GM21360 (cell line): ENCODE measurements around the gene AQR.
"Not testable (repeated sequence)": the region's sequence is repeated elsewhere in the genome, so short reads cannot be mapped to it uniquely, and the experiment has no call there.

Source experiments
- ATAC-seq: cut with Tn5 transposase; IDR thresholded peaks from one replicate; pipeline ENCODE4 v1.9.1; 2021; ENCODE audit warnings: mild to moderate bottlenecking, moderate library complexity; ENCODE audit not compliant: unreplicated experiment

Gene AQR

DNA sequence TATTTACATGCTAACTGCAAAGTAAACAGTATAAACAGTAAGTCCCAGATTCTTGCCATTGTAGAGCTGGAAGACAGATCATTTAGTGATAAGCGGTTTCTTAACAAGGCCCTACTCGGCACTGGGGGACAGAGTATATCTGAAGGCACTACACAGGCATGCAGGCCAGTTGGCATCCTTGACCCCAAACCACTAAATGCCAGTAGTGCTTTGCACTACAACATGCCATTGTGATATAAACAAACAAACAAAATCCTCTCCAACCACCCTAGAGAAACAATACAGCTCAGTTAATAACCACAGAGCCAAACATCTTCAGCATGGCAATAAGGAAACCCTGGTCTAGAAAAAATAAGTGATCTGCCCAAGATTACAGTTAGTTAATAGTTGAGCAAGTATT lies 5.3 kb downstream of the AQR start:
- ATAC-seq = no peak

DNA sequence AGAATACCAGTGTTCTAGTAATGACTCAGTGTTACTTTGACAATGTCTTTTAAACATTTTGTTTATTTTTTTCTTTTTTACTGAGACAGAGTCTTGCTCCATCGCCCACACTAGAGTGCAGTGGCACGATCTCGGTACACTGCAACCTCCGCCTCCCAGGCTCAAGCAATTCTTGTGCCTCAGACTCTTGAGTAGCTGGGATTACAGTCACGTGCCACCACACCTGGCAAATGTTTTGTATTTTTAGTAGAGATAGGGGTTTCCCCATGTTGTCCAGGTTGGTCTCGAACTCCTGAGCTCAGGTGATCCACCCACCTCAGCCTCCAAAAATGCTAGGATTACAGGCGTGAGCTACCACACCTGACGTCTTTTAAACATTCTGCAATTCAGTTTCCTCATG lies 15.7 kb downstream of the AQR start:
- no peak for ATAC-seq

DNA sequence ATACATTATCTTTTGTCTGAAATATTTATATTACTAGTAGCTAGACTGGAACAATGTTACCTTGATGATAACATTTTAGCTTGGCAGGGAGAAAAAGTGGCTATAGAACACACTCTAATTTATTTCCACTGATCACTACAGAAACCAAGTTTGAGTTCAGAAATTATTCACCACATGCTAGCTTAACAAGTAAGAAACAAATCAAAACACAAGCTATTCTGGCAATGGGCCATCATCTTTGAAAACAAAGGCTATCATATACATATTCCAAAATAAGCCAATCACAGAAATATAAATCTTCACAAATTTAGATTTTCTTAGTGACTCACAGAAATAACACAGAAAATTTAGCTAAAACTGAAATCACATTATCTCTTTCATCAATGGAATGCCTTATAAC lies 17.1 kb downstream of the AQR start:
- ATAC-seq = no peak

DNA sequence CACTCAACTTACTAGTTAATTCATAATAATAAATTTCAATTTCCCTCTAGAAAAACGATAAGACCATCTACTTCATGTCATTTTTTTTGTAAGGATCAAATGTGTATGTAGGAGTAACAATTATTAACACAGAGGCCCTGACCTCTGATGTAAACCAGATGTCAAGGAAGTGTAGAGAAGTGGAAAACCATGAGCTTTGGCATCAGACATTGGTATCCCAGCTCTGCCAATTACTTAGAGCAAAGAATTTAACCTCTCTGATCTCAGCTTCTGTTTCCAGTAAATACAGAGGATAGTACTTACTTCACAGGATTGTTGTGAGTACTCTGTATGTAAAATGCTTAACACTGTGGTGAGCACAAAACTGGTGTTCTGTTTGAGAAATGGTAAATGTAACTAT lies 17.5 kb downstream of the AQR start:
- ATAC-seq = no peak

DNA sequence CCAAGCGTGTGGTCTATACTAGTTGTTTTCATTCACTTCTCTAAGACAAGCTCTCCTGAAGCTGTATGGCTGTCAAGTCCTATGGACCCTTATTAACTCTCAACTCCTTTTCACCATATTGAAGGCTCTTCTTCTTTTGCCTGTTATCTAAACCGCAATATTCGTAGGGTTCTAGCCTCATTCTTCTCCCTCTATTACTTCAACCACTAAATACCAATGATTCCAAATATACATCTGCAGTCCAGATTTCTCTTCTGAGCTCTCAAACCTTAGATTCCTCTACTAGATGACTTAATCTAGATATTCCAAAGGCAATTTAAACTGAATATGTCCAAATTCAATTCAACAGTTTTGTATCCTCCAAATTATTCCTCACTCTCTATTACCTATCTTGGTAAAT lies 24.6 kb downstream of the AQR start:
- no peak for ATAC-seq

DNA sequence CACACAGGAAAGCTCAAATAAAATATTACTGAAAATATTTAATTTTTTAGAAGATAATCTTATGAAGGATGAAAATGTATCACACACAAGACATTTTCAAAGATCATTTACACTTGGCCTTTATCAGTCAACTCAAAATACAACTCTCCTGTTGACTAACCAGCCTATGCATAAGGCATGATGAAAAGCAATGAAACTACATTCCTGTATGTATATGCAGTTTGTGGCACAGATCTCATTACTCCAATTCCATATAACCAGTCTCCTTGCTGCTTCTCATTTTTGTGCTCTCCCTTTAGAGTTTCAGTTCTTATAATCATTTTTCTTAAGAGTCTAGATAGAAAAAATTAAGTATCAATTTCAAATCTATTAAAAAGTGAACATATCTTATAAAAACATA lies 25.8 kb downstream of the AQR start:
- no peak for ATAC-seq

DNA sequence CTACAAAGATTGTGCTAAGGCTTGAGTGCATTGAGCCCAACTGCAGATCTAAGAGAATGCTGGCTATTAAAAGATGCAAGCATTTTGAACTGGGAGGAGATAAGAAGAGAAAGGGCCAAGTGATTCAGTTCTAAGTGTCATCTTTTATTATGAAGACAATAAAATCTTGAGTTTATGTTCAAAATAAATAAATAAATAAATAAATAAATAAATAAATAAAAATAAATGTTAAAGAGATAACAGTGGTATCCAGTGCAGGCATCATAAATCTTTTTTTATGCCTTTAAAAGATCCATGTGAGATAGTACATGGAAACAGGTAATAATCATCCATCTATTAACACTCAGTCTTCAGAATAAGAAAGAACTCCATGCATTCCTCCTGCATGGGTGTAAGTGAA lies 26.3 kb downstream of the AQR start:
- not testable (repeated sequence) for ATAC-seq

DNA sequence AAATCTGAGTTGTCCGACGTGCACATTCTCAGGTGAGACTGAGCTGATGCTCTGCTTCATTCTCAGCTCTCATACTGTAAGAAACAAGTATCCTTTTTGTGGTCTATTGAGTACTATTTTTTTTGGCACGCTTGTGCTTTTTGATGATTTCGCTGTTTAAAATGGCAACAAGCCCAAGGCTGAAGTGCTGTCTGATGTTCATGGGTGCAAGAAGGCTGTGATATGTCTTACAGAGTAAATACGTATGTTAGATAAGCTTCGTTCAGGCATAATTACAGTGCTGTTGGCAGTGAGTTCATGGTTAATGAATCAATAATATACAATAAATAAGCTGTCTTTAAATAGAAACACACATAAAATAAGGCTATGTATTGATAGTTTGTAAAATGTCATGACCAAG lies 27.2 kb downstream of the AQR start:
- ATAC-seq = no peak

DNA sequence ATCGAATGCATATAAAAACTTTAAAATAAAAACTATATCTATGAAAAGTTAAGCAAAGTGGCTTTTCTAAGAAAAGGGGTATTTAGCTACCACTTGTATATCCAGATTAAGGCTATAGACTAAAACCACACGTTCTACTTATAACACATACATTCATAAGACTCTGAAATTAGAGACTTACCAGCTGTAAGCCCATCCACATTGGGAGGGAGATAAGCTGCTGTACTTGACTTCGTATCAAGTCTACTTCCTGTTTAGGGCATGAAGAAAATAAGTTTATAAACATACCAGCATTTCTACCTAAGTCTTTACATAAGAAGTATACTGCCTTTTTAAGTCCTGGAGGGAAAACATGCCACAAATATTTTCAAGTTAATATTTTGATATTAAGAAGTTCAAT lies 27.7 kb downstream of the AQR start:
- ATAC-seq = no peak

DNA sequence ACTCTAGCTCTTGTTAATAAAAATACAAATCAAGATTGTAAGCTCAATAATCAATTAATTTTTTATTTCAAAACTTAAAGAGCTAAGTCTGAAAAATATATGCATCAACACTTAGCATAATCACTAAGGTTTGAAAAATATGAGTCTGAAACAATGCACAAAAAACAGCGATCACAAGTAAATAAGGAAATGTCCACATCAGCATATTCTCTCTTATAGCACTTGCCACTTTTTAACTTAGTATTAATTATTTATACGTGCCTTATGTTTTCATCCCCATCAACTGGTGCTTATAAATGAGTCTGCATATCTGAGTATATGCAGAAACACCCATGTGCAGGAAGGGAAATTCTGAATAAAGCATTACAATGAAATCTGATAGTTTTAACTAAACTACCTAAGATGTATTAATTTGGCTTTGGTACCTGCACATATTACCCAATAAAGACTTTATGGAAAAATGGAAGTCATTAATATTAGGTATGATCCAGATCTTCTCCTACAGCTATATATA lies 28.3 kb downstream of the AQR start:
- no peak for ATAC-seq

DNA sequence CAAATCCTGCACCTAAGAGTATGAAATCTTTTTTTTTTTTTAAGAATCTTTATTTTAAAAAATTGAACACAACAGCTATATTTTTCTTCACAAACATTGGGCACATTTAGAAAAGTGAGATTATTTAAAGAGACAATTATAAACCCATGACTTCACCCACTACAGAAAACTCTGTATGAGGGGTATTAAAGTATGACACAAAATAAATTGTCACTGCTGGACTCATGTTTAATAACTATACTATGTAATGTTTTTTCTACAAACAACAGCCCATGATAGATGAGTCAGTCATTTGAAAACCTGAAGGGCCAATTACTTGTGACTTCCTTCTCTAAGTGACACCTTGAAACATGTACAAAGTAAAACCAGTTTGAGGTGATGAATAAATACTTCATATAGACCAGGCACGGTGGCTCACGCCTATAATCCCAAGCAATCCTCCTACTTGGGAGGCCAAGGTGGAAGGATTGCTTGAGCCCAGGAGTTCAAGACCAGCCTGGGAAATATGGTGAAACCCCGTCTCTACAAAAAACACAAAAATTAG lies 36.0 kb downstream of the AQR start:
- ATAC-seq = no peak

DNA sequence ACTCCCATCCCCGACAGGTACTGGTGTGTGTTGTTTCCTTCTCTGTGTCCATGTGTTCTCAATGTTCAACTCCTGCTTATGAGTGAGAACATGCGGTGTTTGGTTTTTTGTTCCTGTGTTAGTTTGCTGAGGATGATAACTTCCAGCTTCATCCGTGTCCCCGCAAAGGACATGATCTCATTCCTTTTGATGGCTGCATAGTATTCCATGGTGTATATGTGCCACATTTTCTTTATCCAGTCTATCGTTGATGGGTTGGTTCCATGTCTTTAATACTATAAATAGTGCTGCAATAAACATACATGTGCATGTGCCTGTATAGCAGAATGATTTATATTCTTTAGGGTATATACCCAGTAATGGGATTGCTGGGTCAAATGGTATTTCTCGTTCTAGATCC lies 41.2 kb downstream of the AQR start:
- ATAC-seq = not testable (repeated sequence)

DNA sequence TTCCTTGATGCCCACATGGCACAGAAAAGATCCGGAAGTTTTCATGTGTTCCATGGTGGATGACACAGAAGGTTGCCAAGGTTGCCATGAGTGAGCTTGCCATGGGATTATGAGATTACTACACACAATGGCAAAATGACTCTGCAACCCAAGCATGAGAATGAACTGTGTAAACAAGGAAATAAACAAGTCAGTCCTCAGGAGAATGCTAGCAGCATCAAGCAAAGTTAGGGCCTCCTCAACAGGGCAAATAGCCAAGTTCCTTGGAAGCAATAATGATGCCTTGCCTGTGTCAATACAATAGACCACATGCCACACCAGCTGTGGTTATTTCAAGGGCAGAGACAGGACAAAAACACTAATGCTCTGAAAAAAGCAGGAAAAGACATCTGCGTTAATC lies 41.8 kb downstream of the AQR start:
- ATAC-seq = no peak

DNA sequence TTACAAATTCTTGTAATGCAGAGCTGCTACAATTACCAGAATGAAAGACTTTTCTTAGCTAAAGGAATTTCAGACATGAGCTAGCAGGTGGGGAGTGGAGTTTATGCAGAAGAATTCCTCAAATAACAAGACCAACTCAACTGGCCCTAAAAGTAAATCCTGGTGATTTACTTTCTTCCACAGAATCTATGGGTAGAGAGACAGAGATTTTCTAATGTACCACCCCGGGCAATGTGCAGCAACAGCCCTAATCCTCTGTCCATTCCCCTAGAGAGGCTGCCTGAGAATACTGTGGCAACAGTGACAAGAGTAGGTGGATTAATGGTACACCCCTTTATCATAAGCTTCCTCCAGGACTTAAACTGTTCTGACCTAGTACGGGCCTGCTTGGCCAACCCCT lies 55.2 kb downstream of the AQR start:
- no peak for ATAC-seq

DNA sequence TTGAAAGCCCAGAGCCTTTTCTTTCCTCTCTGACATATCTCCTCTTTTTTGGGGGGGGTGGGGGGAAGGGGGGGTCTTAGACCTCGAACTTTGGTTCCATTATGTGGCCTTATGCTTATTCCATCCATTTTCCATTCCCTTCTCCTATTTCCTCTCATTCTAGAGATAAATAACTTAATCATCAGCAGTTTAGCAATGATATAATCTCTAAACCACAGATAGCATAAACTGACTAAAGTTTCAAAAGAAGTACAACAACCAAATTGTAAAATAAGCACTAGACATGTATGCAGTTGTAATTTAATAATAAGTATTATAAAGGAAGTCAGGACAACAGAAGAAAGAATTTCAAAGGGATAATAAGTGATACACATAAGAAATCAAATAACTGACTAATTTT lies 64.5 kb downstream of the AQR start:
- ATAC-seq = no peak

DNA sequence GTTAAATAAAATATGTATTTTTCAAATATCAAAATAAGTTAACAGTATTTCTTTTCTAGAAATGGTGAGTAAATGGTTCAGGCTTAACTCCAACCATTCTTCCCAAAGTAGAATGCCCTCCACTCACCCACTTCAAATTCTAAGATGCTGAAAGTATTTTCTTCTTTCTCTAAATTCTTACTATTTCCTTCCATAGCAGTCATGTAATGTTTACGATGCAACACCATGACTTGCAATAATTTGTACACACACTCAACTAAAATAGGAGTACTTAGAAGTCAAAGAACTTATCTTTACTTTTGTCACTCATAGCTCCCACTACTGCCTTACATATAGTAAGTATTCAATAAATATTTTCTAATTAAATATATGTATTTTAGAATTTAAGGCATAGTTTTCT lies 65.0 kb downstream of the AQR start:
- no peak for ATAC-seq

DNA sequence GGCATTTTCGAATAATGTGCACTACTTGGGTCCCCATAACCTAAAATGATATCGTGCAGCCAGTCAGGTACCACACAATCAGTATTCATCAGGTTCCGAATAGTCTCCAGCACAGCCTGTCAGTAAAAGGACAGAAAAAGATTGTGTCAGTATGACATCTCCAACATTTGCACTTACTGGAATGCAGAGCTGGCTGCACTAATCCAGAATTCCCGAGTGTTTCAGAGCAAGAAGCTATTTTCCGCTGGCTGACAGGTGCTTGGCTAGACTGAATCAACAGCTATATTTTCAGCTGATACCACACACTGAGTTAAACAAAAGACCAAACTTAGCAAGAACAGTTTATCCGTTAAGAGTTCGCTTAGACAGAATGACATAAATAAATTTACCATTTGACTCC lies 68.8 kb downstream of the AQR start:
- ATAC-seq = no peak

DNA sequence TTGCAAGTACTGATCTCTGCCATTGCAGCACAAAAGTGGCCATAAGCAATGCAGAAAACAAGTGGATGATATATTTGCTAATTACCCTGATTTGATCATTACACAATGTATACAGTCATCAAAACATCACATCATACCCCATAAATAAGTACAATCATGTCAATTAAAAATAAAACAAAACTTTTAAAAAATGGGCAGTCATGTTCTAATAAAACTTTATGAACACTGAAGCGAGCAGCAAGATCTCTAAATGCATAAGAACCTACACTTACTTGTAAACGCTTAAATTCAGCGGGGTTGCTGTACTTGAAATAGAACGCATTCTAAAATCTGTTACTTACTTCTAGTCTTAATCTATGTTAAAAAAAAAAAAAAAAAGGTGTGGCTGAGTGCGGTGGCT lies 73.4 kb downstream of the AQR start:
- no peak for ATAC-seq

DNA sequence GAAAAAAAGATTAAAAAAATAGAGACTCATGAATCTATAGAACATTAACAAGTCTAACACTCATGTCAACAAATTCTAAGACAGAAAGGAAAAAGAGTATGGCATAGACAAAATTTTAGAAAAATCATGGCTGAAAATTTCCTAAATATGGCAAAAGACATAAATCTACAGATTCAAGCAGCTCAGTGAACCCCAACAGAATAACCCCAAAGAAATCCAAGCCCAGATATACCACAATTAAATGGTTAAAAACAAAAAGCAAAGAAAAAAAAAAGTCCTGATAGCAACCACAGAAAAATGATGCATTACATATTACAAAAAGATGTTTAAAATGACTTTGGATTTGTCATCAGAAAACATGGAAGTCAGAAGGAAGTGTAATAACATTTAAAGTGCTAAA lies 75.6 kb downstream of the AQR start:
- ATAC-seq = no peak

DNA sequence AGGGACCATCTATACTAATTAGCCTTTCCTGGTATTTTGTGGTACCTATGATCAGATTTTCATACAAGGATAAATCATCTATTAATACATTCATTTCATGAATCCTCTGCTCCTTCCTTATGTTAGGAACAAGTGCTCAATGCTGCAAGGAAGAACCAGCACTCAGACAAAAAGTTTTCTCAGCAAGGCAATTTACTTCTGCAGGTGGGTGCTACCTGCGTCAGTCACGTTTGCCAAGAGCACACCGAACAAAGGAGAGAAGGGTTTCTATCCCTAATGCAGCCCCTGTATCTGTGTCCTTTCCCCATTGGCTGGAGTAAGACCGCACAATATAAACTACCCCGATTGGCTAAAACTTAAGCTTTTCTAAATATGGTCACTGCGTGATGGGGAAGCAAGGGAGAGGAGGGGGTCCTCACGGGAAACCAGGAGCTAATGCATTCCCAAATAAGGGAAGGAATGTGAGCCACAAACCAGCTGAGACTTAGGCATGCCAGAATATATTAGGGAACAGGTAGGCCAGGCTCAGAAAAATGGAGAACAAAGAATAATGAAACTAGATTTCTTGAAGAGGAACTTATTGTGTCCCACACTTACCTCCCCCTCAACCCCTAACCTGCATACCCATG lies 76.5 kb downstream of the AQR start:
- no peak for ATAC-seq

DNA sequence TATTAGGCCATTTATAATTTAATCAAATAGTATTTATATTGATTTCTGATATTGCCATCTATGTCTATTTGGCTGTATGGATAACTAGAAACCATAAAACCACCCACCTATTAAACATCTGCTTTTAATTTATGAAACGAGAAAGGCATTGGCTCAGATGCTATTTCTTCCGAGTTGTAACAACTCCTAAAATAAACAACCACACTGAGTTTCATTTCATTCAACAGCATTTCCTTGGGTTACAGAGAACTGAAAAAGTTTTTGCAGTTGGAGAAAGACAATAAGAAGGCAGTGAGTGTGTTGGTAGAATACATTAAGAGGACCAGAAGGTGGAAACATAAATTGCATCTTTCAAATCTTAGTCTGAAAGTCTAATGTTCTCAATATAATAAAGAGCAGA lies 79.1 kb downstream of the AQR start:
- no peak for ATAC-seq

DNA sequence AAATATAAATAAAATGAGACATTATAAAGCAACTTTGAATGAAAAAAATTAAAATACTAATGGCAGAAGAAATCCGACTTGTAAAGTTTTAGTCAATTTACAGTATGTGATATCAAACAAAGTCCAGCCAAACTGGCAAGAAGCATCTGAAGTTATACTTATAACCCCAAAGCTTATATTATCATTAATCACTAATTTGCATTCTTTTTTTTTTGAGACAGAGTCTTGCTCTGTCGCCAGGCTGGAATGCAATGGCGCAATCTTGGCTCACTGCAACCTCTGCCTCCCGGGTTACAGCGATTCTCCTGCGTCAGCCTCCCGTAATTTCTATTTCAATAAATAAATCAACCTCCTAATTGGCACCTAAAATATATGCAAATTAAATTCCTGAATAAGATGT lies 80.1 kb downstream of the AQR start:
- ATAC-seq = no peak

DNA sequence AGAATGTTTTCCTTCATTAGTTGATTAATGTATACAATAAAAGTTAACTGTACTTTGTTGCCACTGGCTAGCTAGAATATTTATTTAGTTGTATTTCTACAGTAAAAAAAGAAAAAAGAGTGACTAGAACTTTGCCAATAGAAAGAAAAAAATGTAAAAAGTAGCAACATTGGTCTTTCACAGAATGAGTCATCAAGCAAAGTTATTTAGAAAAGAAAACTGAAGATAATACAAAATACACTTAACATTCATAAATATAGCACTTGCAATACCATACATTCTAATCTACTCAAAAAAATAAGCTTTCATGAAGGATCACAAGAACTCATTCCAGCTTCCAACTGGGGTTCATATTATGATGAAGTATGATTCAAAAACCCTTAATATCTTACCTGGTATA lies 83.4 kb downstream of the AQR start:
- ATAC-seq = no peak
